ENCODE measurements around the gene MRPL54.

MRPL54 gene

GRCh38 chr19:3720349-3720917, 42.0 kb upstream of the MRPL54 start:
- H3K4me2 ChIP-seq (ENCODE audit: low read depth, low read length, poor library complexity, severe bottlenecking) = no peak overlapping the region
- no peaks in the 10 kb centered on the region for H3K79me2 ChIP-seq (ENCODE audit: insufficient read depth, low read length)
- no peak overlapping the region for H3K9ac ChIP-seq (ENCODE audit: low read depth, low read length, poor library complexity, severe bottlenecking)
- no peaks in the 10 kb centered on the region for H3K36me3 ChIP-seq (ENCODE audit: insufficient read depth, low read length)
- H3K9me2 ChIP-seq (replicated peaks; ENCODE audit: low read depth, low read length) = no peaks in the 10 kb centered on the region
- no peaks in the 10 kb centered on the region for H3K9me3 ChIP-seq (ENCODE audit: insufficient read depth, low read depth, low read length)
- no peak overlapping the region for H2AFZ ChIP-seq (ENCODE audit: low read length)
- H3K27me3 ChIP-seq (ENCODE audit: insufficient read depth, low read length, poor library complexity, severe bottlenecking) = no peaks in the 10 kb centered on the region
- H3K4me3 ChIP-seq (ENCODE audit: low read length, poor library complexity, severe bottlenecking) = no peak overlapping the region
- no peaks in the 10 kb centered on the region for H4K20me1 ChIP-seq (ENCODE audit: insufficient read depth, low read length, poor library complexity, severe bottlenecking)
- H3F3A ChIP-seq (ENCODE audit: low read depth) = no peaks in the 10 kb centered on the region
- H3K4me1 ChIP-seq (ENCODE audit: insufficient read depth, low read length, poor library complexity, severe bottlenecking) = peaks cover 9% of the 10 kb centered on the region
- TF ChIP-seq CTCF (conservative IDR thresholded peaks at IDR 0.05; ENCODE audit: low read length) = no peak
- TF ChIP-seq EZH2phosphoT487 (IDR thresholded peaks at IDR 0.05; ENCODE audit: borderline replicate concordance) = no peak

GRCh38 chr19:3721131-3721886, 41.2 kb upstream of the MRPL54 start:
- H3F3A ChIP-seq (ENCODE audit: low read depth) = no peaks in the 10 kb centered on the region
- no peak for TF ChIP-seq CTCF (conservative IDR thresholded peaks at IDR 0.05; ENCODE audit: low read length)
- TF ChIP-seq EZH2phosphoT487 (IDR thresholded peaks at IDR 0.05; ENCODE audit: borderline replicate concordance) = no peak
- no peaks in the 10 kb centered on the region for H3K36me3 ChIP-seq (ENCODE audit: insufficient read depth, low read length)
- peak overlapping the region; percentile 56 for H3K9ac ChIP-seq (ENCODE audit: low read depth, low read length, poor library complexity, severe bottlenecking)
- peak overlapping the region; percentile 82 for H3K4me2 ChIP-seq (ENCODE audit: low read depth, low read length, poor library complexity, severe bottlenecking)
- no peaks in the 10 kb centered on the region for H4K20me1 ChIP-seq (ENCODE audit: insufficient read depth, low read length, poor library complexity, severe bottlenecking)
- H3K4me3 ChIP-seq (ENCODE audit: low read length, poor library complexity, severe bottlenecking) = peak overlapping the region; percentile 75
- H2AFZ ChIP-seq (ENCODE audit: low read length) = peak overlapping the region; percentile 72; the same call in 1 of the 2 replicates
- H3K27me3 ChIP-seq (ENCODE audit: insufficient read depth, low read length, poor library complexity, severe bottlenecking) = no peaks in the 10 kb centered on the region
- H3K9me2 ChIP-seq (replicated peaks; ENCODE audit: low read depth, low read length) = no peaks in the 10 kb centered on the region
- peaks cover 9% of the 10 kb centered on the region for H3K4me1 ChIP-seq (ENCODE audit: insufficient read depth, low read length, poor library complexity, severe bottlenecking)
- H3K79me2 ChIP-seq (ENCODE audit: insufficient read depth, low read length) = no peaks in the 10 kb centered on the region
- no peaks in the 10 kb centered on the region for H3K9me3 ChIP-seq (ENCODE audit: insufficient read depth, low read depth, low read length)

- H2AFZ ChIP-seq (ENCODE audit: low read length) = peak overlapping the region; percentile 72; the same call in 1 of the 2 replicates
- H4K20me1 ChIP-seq (ENCODE audit: insufficient read depth, low read length, poor library complexity, severe bottlenecking) = no peaks in the 10 kb centered on the region
- peaks cover 9% of the 10 kb centered on the region for H3K4me1 ChIP-seq (ENCODE audit: insufficient read depth, low read length, poor library complexity, severe bottlenecking)
- peak overlapping the region; percentile 82 for H3K4me2 ChIP-seq (ENCODE audit: low read depth, low read length, poor library complexity, severe bottlenecking)
- no peaks in the 10 kb centered on the region for H3K36me3 ChIP-seq (ENCODE audit: insufficient read depth, low read length)
- H3K79me2 ChIP-seq (ENCODE audit: insufficient read depth, low read length) = no peaks in the 10 kb centered on the region
- no peaks in the 10 kb centered on the region for H3K27me3 ChIP-seq (ENCODE audit: insufficient read depth, low read length, poor library complexity, severe bottlenecking)
- peak overlapping the region; percentile 75 for H3K4me3 ChIP-seq (ENCODE audit: low read length, poor library complexity, severe bottlenecking)
- H3F3A ChIP-seq (ENCODE audit: low read depth) = no peaks in the 10 kb centered on the region
- H3K9me2 ChIP-seq (replicated peaks; ENCODE audit: low read depth, low read length) = no peaks in the 10 kb centered on the region
- TF ChIP-seq CTCF (conservative IDR thresholded peaks at IDR 0.05; ENCODE audit: low read length) = no peak
- no peak for TF ChIP-seq EZH2phosphoT487 (IDR thresholded peaks at IDR 0.05; ENCODE audit: borderline replicate concordance)
- H3K9me3 ChIP-seq (ENCODE audit: insufficient read depth, low read depth, low read length) = no peaks in the 10 kb centered on the region
- peak overlapping the region; percentile 56 for H3K9ac ChIP-seq (ENCODE audit: low read depth, low read length, poor library complexity, severe bottlenecking)
These were observed 40.5 kb upstream of the MRPL54 start for GRCh38 chr19:3721887-3722442.

All from Loucy (cell line).